ENCODE data around the gene DTD1.

The DTD1 gene

DNA sequence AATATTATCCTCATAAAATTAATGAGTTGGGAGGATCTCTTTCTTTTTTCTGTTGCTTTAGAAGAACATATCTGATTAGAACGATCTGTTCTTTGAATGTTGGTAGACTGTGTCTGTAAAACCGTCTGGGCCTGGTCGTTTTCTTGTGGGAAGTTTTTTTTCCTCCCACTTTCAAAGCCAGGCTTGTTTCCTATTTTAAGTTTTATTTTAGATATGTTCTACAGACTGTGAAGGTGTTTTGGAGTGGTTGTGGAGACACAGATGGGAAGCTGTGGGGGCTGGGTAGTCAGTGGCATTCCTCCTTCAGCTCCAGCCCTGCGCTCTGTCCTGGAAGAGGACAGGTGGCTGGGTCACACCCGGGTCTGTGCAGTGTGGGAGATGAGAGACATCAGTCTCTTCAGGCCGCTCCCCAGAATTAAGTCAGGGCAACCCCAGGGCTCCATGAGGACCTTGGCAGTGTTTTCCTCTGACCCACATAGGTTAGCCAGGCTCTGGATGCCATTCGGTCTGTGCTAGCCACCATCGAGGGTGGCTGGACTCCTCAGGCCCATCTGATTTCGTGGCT lies 133.8 kb downstream of the DTD1 start:
- H3K79me2 ChIP-seq (ENCODE audit: insufficient read depth, low read length) = no peaks in the 10 kb centered on the region
- no peaks in the 10 kb centered on the region for H3K9me2 ChIP-seq (ENCODE audit: low read depth, low read length)
- TF ChIP-seq EZH2 (IDR thresholded peaks at IDR 0.05; ENCODE audit: borderline replicate concordance, low read length) = no peak
- TF ChIP-seq, protein P1, sequence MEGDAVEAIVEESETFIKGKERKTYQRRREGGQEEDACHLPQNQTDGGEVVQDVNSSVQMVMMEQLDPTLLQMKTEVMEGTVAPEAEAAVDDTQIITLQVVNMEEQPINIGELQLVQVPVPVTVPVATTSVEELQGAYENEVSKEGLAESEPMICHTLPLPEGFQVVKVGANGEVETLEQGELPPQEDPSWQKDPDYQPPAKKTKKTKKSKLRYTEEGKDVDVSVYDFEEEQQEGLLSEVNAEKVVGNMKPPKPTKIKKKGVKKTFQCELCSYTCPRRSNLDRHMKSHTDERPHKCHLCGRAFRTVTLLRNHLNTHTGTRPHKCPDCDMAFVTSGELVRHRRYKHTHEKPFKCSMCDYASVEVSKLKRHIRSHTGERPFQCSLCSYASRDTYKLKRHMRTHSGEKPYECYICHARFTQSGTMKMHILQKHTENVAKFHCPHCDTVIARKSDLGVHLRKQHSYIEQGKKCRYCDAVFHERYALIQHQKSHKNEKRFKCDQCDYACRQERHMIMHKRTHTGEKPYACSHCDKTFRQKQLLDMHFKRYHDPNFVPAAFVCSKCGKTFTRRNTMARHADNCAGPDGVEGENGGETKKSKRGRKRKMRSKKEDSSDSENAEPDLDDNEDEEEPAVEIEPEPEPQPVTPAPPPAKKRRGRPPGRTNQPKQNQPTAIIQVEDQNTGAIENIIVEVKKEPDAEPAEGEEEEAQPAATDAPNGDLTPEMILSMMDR (IDR thresholded peaks at IDR 0.05; ENCODE audit: low read length) = no peak
- no peaks in the 10 kb centered on the region for H3K4me1 ChIP-seq (ENCODE audit: insufficient read depth, low read length, severe bottlenecking)
- no peak overlapping the region for H3K27ac ChIP-seq (ENCODE audit: low read depth, low read length, poor library complexity, severe bottlenecking)
- no peaks in the 10 kb centered on the region for H4K20me1 ChIP-seq (ENCODE audit: insufficient read depth, low read length)
- H3K27me3 ChIP-seq (ENCODE audit: insufficient read depth, low read length) = no peaks in the 10 kb centered on the region
- H2AFZ ChIP-seq (ENCODE audit: low read length) = no peak overlapping the region
- H3K9ac ChIP-seq (ENCODE audit: low read length) = no peak overlapping the region
- H3K9me3 ChIP-seq (ENCODE audit: low read length) = 0 out of 2 replicates have a peak, but pooled peaks cover 2% of the 10 kb centered on the region
- H3K4me3 ChIP-seq (ENCODE audit: low read depth, low read length, poor library complexity, severe bottlenecking) = no peak overlapping the region
- no peaks in the 10 kb centered on the region for H3F3A ChIP-seq (ENCODE audit: insufficient read depth, low read length)
- H3K4me2 ChIP-seq (ENCODE audit: low read length) = no peak overlapping the region
- H3K36me3 ChIP-seq (ENCODE audit: insufficient read depth, low read length) = peaks cover 5% of the 10 kb centered on the region

DNA sequence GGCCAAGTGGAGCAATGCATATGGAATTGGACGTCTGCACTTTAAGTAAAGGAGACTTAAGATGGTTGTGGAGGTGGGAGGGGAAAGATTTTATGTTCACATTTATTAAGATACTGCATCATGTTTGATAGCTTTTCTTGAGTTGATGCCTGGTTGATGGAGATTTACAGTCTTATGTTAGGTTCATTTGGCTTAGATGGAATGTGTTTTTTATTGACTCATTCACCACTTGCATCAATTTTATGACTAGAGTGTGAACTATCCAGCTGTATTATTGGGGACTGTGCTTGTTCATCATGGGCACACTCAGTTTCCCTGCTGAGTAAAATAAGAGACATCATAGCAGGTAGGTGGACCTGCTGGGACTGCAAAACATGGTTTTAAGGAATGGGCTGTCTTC lies 134.5 kb downstream of the DTD1 start:
- Histone ChIP-seq H3K9ac (ENCODE audit: low read length) (no peak overlapping the region), H3K9me2 (ENCODE audit: low read depth, low read length) (no peaks in the 10 kb centered on the region), H3K4me2 (ENCODE audit: low read length) (no peak overlapping the region), H3K79me2 (ENCODE audit: insufficient read depth, low read length) (no peaks in the 10 kb centered on the region), H3F3A (ENCODE audit: insufficient read depth, low read length) (no peaks in the 10 kb centered on the region), H3K36me3 (ENCODE audit: insufficient read depth, low read length) (peaks cover 5% of the 10 kb centered on the region), H3K27me3 (ENCODE audit: insufficient read depth, low read length) (no peaks in the 10 kb centered on the region), H3K4me1 (ENCODE audit: insufficient read depth, low read length, severe bottlenecking) (no peaks in the 10 kb centered on the region), H4K20me1 (ENCODE audit: insufficient read depth, low read length) (no peaks in the 10 kb centered on the region), H2AFZ (ENCODE audit: low read length) (no peak overlapping the region), H3K27ac (ENCODE audit: low read depth, low read length, poor library complexity, severe bottlenecking) (no peak overlapping the region), H3K4me3 (ENCODE audit: low read depth, low read length, poor library complexity, severe bottlenecking) (no peak overlapping the region), H3K9me3 (ENCODE audit: low read length) (0 out of 2 replicates have a peak, but pooled peaks cover 2% of the 10 kb centered on the region)
- TF ChIP-seq, protein P1 (IDR thresholded peaks at IDR 0.05; ENCODE audit: low read length) = no peak
- no peak for TF ChIP-seq EZH2 (IDR thresholded peaks at IDR 0.05; ENCODE audit: borderline replicate concordance, low read length)

DNA sequence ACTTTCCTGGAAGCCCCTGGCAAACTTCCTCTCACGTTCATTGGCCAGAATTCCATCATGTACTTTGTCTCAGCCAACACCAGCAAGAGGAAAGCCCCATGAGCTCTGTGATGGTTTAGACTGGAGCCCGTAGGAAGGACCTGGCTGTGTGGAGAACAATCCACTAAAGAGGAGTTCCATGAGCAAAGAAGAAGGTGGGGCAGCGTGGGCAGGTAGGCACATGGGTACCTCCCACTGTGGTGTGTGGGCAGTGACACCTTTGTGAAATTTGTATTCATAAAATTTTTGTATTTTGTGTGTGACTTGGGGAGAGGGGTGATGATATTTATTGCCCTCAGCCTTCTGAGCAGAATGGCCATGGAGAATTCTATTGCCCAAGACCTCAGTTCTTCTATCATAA lies 136.2 kb downstream of the DTD1 start:
- Histone ChIP-seq H3K27ac (ENCODE audit: low read depth, low read length, poor library complexity, severe bottlenecking) (no peak overlapping the region), H3F3A (ENCODE audit: insufficient read depth, low read length) (no peaks in the 10 kb centered on the region), H3K4me3 (ENCODE audit: low read depth, low read length, poor library complexity, severe bottlenecking) (no peak overlapping the region), H3K9me3 (ENCODE audit: low read length) (0 out of 2 replicates have a peak, but pooled peaks cover 2% of the 10 kb centered on the region), H3K4me1 (ENCODE audit: insufficient read depth, low read length, severe bottlenecking) (peaks cover 12% of the 10 kb centered on the region), H3K9me2 (ENCODE audit: low read depth, low read length) (no peaks in the 10 kb centered on the region), H3K79me2 (ENCODE audit: insufficient read depth, low read length) (no peaks in the 10 kb centered on the region), H3K36me3 (ENCODE audit: insufficient read depth, low read length) (peaks cover 5% of the 10 kb centered on the region), H3K27me3 (ENCODE audit: insufficient read depth, low read length) (no peaks in the 10 kb centered on the region), H2AFZ (ENCODE audit: low read length) (no peak overlapping the region), H3K9ac (ENCODE audit: low read length) (no peak overlapping the region), H4K20me1 (ENCODE audit: insufficient read depth, low read length) (no peaks in the 10 kb centered on the region), H3K4me2 (ENCODE audit: low read length) (no peak overlapping the region)
- TF ChIP-seq, protein P1 (IDR thresholded peaks at IDR 0.05; ENCODE audit: low read length) = no peak
